IMR-90 (cell line): ENCODE measurements around the gene RALGPS1. TPM values are rescaled to one million over a fixed set of nuclear protein-coding genes. Genes with fewer than 3 reads are reported as not detected.

Experiments
- ATAC-seq: fragments of 200-7000 bp; cut with Tn5 transposase; 2 replicates; pipeline ENCODE4 v1.9.1; 2020; ENCODE audit warnings: low read depth, mild to moderate bottlenecking, moderate library complexity
- BruUV-seq: library from RNA; stranded (reverse); fragments of 400-500 nt; replicated peaks from 2 replicates; lab custom pipeline; 2021; lab: Mats Ljungman, UMichigan
- CTCF ChIA-PET: fragments of 300-600 bp; formaldehyde crosslinking; extraction: SDS; loops from one replicate; lab custom pipeline; 2021; ENCODE audit warnings: antibody characterized with exemption; lab: Yijun Ruan, JAX
- POLR2A ChIA-PET: fragments of 300-600 bp; sonication (Branson Sonifier 250); formaldehyde crosslinking; loops from one replicate; lab custom pipeline; 2022; ENCODE audit warnings: antibody characterized with exemption; ENCODE audit not compliant: unreplicated experiment; lab: Charles Lee
- DNase-seq: peaks from one replicate; pipeline ENCODE4 v3.0.0; 2013
- H2AFZ ChIP-seq: replicated peaks from 2 replicates; pipeline ENCODE3; 2013; ENCODE audit warnings: low read length, mild to moderate bottlenecking; ENCODE audit not compliant: poor library complexity
- H2AK5ac ChIP-seq: 2 replicates; pipeline ENCODE4 v1.6.1; 2013; ENCODE audit warnings: low read depth, low read length, inconsistent platforms
- H2AK9ac ChIP-seq: replicated peaks from 2 replicates; pipeline ENCODE3; 2013; ENCODE audit warnings: mild to moderate bottlenecking, low read depth, low read length, moderate library complexity; ENCODE audit not compliant: poor library complexity
- H2BK120ac ChIP-seq: 2 replicates; pipeline ENCODE4 v1.6.1; 2013; ENCODE audit warnings: low read depth, low read length, inconsistent platforms
- H2BK15ac ChIP-seq: 3 replicates; pipeline ENCODE4 v1.6.1; 2013; ENCODE audit warnings: low read depth, low read length, inconsistent platforms
- H2BK20ac ChIP-seq: 2 replicates; pipeline ENCODE4 v1.6.1; 2013; ENCODE audit warnings: low read depth, mild to moderate bottlenecking, inconsistent platforms, low read length, moderate library complexity
- H2BK5ac ChIP-seq: 2 replicates; pipeline ENCODE4 v1.6.1; 2013; ENCODE audit warnings: mild to moderate bottlenecking, low read depth, low read length, inconsistent platforms; ENCODE audit not compliant: poor library complexity, severe bottlenecking
- H3K14ac ChIP-seq: replicated peaks from 2 replicates; pipeline ENCODE4 v1.6.1; 2013; ENCODE audit warnings: low read depth, low read length, inconsistent platforms
- H3K18ac ChIP-seq: 2 replicates; pipeline ENCODE4 v1.6.1; 2013; ENCODE audit warnings: low read depth, low read length, control low read depth
- H3K23ac ChIP-seq: 2 replicates; pipeline ENCODE4 v1.6.1; 2013; ENCODE audit warnings: low read depth, low read length, inconsistent platforms
- H3K27ac ChIP-seq: 2 replicates; pipeline ENCODE4 v1.5.1; 2013; ENCODE audit warnings: mild to moderate bottlenecking, control low read depth, low read length; ENCODE audit not compliant: insufficient read depth
- H3K27me3 ChIP-seq: 2 replicates; pipeline ENCODE4 v1.6.1; 2013; ENCODE audit warnings: low read length; ENCODE audit not compliant: control insufficient read depth, insufficient read depth
- H3K36me3 ChIP-seq: 2 replicates; pipeline ENCODE4 v1.6.1; 2013; ENCODE audit warnings: low read length, mixed read lengths; ENCODE audit not compliant: control insufficient read depth, insufficient read depth
- H3K4ac ChIP-seq: 2 replicates; pipeline ENCODE4 v1.6.1; 2013; ENCODE audit warnings: low read depth, low read length, inconsistent platforms
- H3K4me1 ChIP-seq: 2 replicates; pipeline ENCODE4 v1.6.1; 2013; ENCODE audit warnings: low read length, mixed read lengths; ENCODE audit not compliant: control insufficient read depth, insufficient read depth
- H3K4me2 ChIP-seq: 2 replicates; pipeline ENCODE4 v1.6.1; 2013; ENCODE audit warnings: low read depth, mild to moderate bottlenecking, control low read depth, low read length, moderate library complexity
- H3K4me3 ChIP-seq: 2 replicates; pipeline ENCODE4 v1.5.1; 2013; ENCODE audit warnings: low read depth, mild to moderate bottlenecking, control low read depth, low read length, moderate library complexity; ENCODE audit not compliant: insufficient read depth
- H3K56ac ChIP-seq: 2 replicates; pipeline ENCODE4 v1.6.1; 2013; ENCODE audit warnings: low read length, inconsistent platforms; ENCODE audit not compliant: insufficient read depth; ENCODE audit errors: extremely low read depth
- H3K79me1 ChIP-seq, 2 experiments: 2 replicates each; pipeline ENCODE4 v1.6.1; 2013; ENCODE audit warnings: low read length in 2 of 2, inconsistent platforms in 1 of 2, low read depth in 1 of 2
- H3K9ac ChIP-seq: 2 replicates; pipeline ENCODE4 v1.6.1; 2013; ENCODE audit warnings: low read depth, low read length, control low read depth
- H3K9me1 ChIP-seq: 2 replicates; pipeline ENCODE4 v1.6.1; 2013; ENCODE audit warnings: low read length, inconsistent platforms; ENCODE audit not compliant: insufficient read depth
- H3K9me3 ChIP-seq: 2 replicates; pipeline ENCODE4 v1.6.1; 2013; ENCODE audit warnings: low read length; ENCODE audit not compliant: control insufficient read depth, insufficient read depth
- H4K20me1 ChIP-seq: 2 replicates; pipeline ENCODE4 v1.6.1; 2013; ENCODE audit warnings: low read length, inconsistent platforms; ENCODE audit not compliant: insufficient read depth
- H4K5ac ChIP-seq: 2 replicates; pipeline ENCODE4 v1.6.1; 2013; ENCODE audit warnings: mild to moderate bottlenecking, low read depth, low read length, control low read depth
- H4K8ac ChIP-seq, 2 experiments: 2 replicates each; pipeline ENCODE4 v1.6.1; 2013; ENCODE audit warnings: low read depth in 2 of 2, low read length in 2 of 2, control low read depth in 1 of 2, inconsistent platforms in 1 of 2
- H4K91ac ChIP-seq: 2 replicates; pipeline ENCODE4 v1.6.1; 2013; ENCODE audit warnings: low read depth, low read length, inconsistent platforms; ENCODE audit not compliant: insufficient read depth
- BHLHE40 ChIP-seq: fragments of 150-350 bp; IDR thresholded peaks from 2 replicates; pipeline ENCODE4 v1.6.1; 2016; ENCODE audit warnings: mild to moderate bottlenecking, low read depth, low read length
- CEBPB ChIP-seq: IDR thresholded peaks from 2 replicates; pipeline ENCODE4 v1.6.1; 2012; ENCODE audit warnings: low read depth, low read length, improper control_type of control experiment
- MAFK ChIP-seq: IDR thresholded peaks from 2 replicates; pipeline ENCODE4 v1.6.1; 2012; ENCODE audit warnings: low read depth, low read length, improper control_type of control experiment
- MXI1 ChIP-seq: IDR thresholded peaks from 2 replicates; pipeline ENCODE4 v1.6.1; 2012; ENCODE audit warnings: low read depth, mild to moderate bottlenecking, low read length, moderate library complexity, borderline replicate concordance
- NFE2L2 ChIP-seq: fragments of 150-350 bp; IDR thresholded peaks from 2 replicates; pipeline ENCODE4 v1.6.1; 2016; ENCODE audit warnings: low read depth, mild to moderate bottlenecking, low read length
- RCOR1 ChIP-seq: IDR thresholded peaks from 2 replicates; pipeline ENCODE4 v1.6.1; 2012; ENCODE audit warnings: mild to moderate bottlenecking, low read length, improper control_type of control experiment; ENCODE audit not compliant: insufficient replicate concordance
- RFX5 ChIP-seq: IDR thresholded peaks from 2 replicates; pipeline ENCODE4 v1.8.0; 2012; ENCODE audit warnings: low read depth, mild to moderate bottlenecking, low read length, moderate library complexity
- SMC3 ChIP-seq: fragments of 150-350 bp; IDR thresholded peaks from 2 replicates; pipeline ENCODE4 v1.6.1; 2016; ENCODE audit warnings: low read depth, mild to moderate bottlenecking, antibody characterized with exemption, low read length, moderate library complexity
- WGBS, 2 experiments: methylation state at CpG; one replicate each; pipeline versions ENCODE4 v1.1.5 to v1.1.7; 2013; ENCODE audit warnings: missing lambda C conversion rate in 2 of 2; ENCODE audit not compliant: insufficient read length in 1 of 2; ENCODE audit errors: extremely low coverage in 2 of 2; 5-methylcytosine and 5-hydroxymethylcytosine counted together
- dilution Hi-C: fragments of 300-500 bp; cut with HindIII; formaldehyde crosslinking; loops from one replicate; pipeline ENCODE4 v1.14.3; 2018; ENCODE audit warnings: low sequenced_read_pairs; ENCODE audit not compliant: unreplicated experiment
- in situ Hi-C: fragments of 300-500 bp; cut with MboI; formaldehyde crosslinking; loops from 3 replicates; pipeline ENCODE4 v1.14.3; 2019; ENCODE audit warnings: low sequenced_read_pairs, inconsistent platforms, mixed read lengths
- intact Hi-C: fragments of 100-400 bp; cut with micrococcal nuclease; formaldehyde crosslinking; loops from 2 replicates; pipeline ENCODE4 v1.10.0; 2022
- polyA plus RNA-seq, 3 experiments: library from polyadenylated mRNA; depleted of rRNA; stranded (reverse); fragments of >200 nt; gene quantifications; 2 replicates each; pipeline ENCODE4 v1.2.3, GENCODE V29; 2012; ENCODE audit warnings: low replicate concordance in 1 of 3
- total RNA-seq: library from RNA; depleted of rRNA; stranded (reverse); fragments of >200 nt; gene quantifications from 2 replicates; pipeline ENCODE4 v1.2.3, GENCODE V29; 2012

RALGPS1 gene
- total and polyA plus RNA-seq, 2 of the 4 experiments (the other 2 are of a cell fraction), result 0.90 to 2.8 TPM

DNA sequence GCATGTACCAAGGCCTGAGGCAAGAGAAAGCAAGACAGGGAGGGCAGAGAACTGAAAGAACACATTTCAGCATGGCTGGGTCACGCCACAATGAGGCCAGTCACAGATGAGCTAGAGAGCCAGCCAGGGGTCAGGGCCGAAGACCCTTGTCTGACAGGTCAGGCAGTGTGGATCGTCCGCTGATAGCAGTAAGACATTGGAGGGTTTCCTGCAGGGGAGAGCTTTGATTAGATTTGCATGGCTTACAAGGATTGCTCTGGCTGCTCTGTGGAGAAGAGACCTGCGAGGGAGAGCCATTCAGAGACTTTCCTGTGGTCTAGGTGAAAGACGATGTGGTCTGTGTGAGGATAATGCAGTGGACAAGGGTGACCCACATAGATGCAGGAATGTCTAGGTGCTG, 93.1 kb downstream of the RALGPS1 start:
- Histone ChIP-seq H2BK20ac (no peak overlapping the region), H3K9ac (no peak overlapping the region), H2BK5ac (no peak overlapping the region), H2AK5ac (no peak overlapping the region), H3K56ac (no peak overlapping the region), H2AK9ac (no peak overlapping the region), H4K8ac (no peak overlapping the region), H3K27ac (no peak overlapping the region), H3K4me2 (no peak overlapping the region), H3K14ac (no peak overlapping the region), H4K20me1 (no peaks in the 10 kb centered on the region), H3K4me1 (peaks cover 2% of the 10 kb centered on the region; the same call in 1 of the 2 replicates), H2AFZ (no peak overlapping the region), H3K23ac (no peak overlapping the region), H3K9me3 (no peaks in the 10 kb centered on the region), H3K27me3 (peaks cover 2% of the 10 kb centered on the region; the same call in 1 of the 2 replicates), H2BK120ac (no peak overlapping the region), H2BK15ac (no peak overlapping the region), H4K91ac (no peak overlapping the region), H3K79me1 (no peaks in the 10 kb centered on the region), H3K9me1 (0 out of 2 replicates have a peak, but pooled peaks cover 2% of the 10 kb centered on the region), H3K4ac (no peak overlapping the region), H3K36me3 (no peaks in the 10 kb centered on the region), H3K4me3 (no peak overlapping the region), H3K18ac (no peak overlapping the region), H4K5ac (no peak overlapping the region)
- intact Hi-C loops, result no loop called here
- 80% methylated on average over 1 of the region's 6 CpGs; no CpG with 5 or more reads in 1 of the 2 experiments for WGBS, 2 experiments
- no peak for ATAC-seq
- in situ Hi-C loops, result no loop called here
- CTCF ChIA-PET, result no interaction called here
- POLR2A ChIA-PET, result no interaction called here
- TF ChIP-seq RCOR1, result no peak
- TF ChIP-seq MXI1, result no peak
- TF ChIP-seq BHLHE40, result no peak
- TF ChIP-seq MAFK, result no peak
- TF ChIP-seq SMC3, result no peak
- TF ChIP-seq CEBPB, result no peak
- no peak for TF ChIP-seq RFX5
- TF ChIP-seq NFE2L2, result no peak
- BruUV-seq, result no TSS peak
- no peak for DNase-seq
- dilution Hi-C loops, result no loop called here
